ENCODE data around the gene LDB3. TPM values are rescaled to one million over a fixed set of nuclear protein-coding genes. Genes with fewer than 3 reads are reported as not detected.

LDB3 gene
- total RNA-seq, 1 donor from 2014 or later, result 0.22 TPM

DNA sequence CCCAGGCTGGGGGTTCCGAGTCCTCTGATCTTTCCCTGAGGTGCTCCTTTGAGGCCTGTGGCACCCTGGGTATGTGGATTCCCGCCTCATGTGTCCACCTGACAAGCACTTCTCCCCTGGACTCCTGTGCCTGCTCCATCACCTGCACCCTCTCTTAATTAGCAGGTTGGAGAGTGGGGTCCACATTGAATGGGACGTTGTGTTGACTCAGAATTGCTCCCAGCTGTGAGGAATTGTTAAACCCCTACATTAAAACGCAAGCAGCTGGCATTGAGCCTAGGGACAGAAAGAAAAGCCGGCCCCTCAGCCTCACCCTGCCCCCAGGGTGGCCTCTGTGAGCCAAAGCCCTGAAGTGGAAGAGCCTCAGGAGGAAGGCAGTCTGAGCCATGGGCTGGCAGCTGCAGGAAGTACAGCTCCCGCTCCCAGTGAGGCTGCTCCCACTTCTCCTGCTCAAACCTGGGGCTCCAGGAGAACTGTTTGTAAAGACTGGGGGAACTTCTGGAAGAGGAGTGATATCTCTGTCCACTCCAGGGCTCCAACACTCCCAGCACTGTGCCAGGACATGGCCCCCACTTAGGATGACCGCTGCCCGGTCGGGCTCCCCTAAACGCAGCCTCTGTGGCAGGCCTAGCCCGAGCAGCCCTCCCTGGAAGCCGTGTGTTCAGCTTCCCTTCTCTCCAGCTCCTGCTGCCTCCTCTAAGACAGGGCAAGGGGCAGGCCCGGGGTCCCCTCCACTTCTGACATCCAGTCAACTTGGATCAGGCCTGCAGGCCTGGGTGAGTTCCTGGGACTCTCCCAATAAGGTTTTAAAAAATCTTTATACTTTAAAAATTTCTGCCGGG is 15.7 kb upstream of the LDB3 start:
- H3K4me3 Mint-ChIP-seq, result no peak overlapping the region
- no peak for DNase-seq (ENCODE audit: low spot score in 2 of 2, unreplicated experiment in 2 of 2)
- H3K4me1 Mint-ChIP-seq, result peaks cover 23% of the 10 kb centered on the region
- no peak overlapping the region for H3K27ac Mint-ChIP-seq
- peaks cover 52% of the 10 kb centered on the region for H3K27me3 Mint-ChIP-seq (ENCODE audit: low read depth)
- H3K9me3 Mint-ChIP-seq, result no peaks in the 10 kb centered on the region
- H3K36me3 Mint-ChIP-seq, result no peaks in the 10 kb centered on the region
- TF ChIP-seq, protein P1, sequence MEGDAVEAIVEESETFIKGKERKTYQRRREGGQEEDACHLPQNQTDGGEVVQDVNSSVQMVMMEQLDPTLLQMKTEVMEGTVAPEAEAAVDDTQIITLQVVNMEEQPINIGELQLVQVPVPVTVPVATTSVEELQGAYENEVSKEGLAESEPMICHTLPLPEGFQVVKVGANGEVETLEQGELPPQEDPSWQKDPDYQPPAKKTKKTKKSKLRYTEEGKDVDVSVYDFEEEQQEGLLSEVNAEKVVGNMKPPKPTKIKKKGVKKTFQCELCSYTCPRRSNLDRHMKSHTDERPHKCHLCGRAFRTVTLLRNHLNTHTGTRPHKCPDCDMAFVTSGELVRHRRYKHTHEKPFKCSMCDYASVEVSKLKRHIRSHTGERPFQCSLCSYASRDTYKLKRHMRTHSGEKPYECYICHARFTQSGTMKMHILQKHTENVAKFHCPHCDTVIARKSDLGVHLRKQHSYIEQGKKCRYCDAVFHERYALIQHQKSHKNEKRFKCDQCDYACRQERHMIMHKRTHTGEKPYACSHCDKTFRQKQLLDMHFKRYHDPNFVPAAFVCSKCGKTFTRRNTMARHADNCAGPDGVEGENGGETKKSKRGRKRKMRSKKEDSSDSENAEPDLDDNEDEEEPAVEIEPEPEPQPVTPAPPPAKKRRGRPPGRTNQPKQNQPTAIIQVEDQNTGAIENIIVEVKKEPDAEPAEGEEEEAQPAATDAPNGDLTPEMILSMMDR (IDR thresholded peaks at IDR 0.05; ENCODE audit: unreplicated experiment), result no peak

DNA sequence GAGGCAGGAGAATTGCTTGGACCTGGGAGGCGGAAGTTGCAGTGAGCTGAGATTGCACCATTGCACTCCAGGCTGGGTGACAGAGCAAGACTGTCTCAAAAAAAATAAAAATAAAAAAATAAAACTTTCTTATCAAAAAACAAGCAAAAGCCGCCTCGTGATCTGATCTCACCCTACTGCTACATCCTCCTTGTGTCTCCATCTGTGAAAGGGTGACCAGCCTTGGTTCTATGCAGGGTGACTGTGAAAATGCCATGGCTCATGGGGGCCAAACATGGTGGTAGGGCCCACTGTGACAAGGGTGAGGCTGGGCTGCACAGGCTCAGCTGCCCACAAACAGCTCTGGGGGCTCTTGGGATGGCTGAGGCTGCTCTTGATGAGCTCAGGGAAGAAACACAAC is 14.9 kb upstream of the LDB3 start:
- H3K36me3 Mint-ChIP-seq, result no peaks in the 10 kb centered on the region
- no peak overlapping the region for H3K27ac Mint-ChIP-seq
- H3K27me3 Mint-ChIP-seq (ENCODE audit: low read depth), result peaks cover 46% of the 10 kb centered on the region
- H3K4me1 Mint-ChIP-seq, result peaks cover 15% of the 10 kb centered on the region
- DNase-seq (ENCODE audit: low spot score in 2 of 2, unreplicated experiment in 2 of 2), result no peak
- H3K4me3 Mint-ChIP-seq, result no peak overlapping the region
- TF ChIP-seq, protein P1 (IDR thresholded peaks at IDR 0.05; ENCODE audit: unreplicated experiment), result no peak
- H3K9me3 Mint-ChIP-seq, result no peaks in the 10 kb centered on the region

DNA sequence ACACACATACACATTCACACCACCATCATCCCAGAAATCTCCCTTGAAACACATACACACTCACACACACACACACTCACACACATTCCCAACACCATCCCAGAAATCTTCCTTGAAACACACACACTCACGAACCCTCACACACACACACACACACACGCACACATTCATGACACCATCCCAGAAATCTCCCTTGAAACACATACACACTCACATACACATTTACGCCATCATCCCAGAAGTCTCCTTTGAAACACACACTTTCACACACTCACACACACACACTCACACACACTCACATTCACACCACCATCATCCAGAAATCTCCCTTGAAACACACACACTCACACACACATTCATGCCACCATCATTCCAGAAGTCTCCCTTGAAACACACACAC is 14.3 kb upstream of the LDB3 start:
- H3K27me3 Mint-ChIP-seq (ENCODE audit: low read depth), result peaks cover 48% of the 10 kb centered on the region
- H3K4me1 Mint-ChIP-seq, result peaks cover 10% of the 10 kb centered on the region
- TF ChIP-seq, protein P1 (IDR thresholded peaks at IDR 0.05; ENCODE audit: unreplicated experiment), result no peak
- no peak overlapping the region for H3K4me3 Mint-ChIP-seq
- H3K9me3 Mint-ChIP-seq, result no peaks in the 10 kb centered on the region
- DNase-seq (ENCODE audit: low spot score in 2 of 2, unreplicated experiment in 2 of 2), result no peak
- no peaks in the 10 kb centered on the region for H3K36me3 Mint-ChIP-seq
- no peak overlapping the region for H3K27ac Mint-ChIP-seq

GRCh38 chr10:86654411-86655172 is 13.7 kb upstream of the LDB3 start, which contains the start of gene OPN4:
TSS of gene OPN4 (plus strand) at chr10:86654547. CDS start at chr10:86654784, 237 bp downstream.
- no peaks in the 10 kb centered on the region for H3K9me3 Mint-ChIP-seq
- DNase-seq (ENCODE audit: low spot score in 2 of 2, unreplicated experiment in 2 of 2), result no peak
- no peak within 1 kb of the TSS for H3K27ac Mint-ChIP-seq
- H3K4me3 Mint-ChIP-seq, result no peak within 1 kb of the TSS
- TF ChIP-seq, protein P1 (IDR thresholded peaks at IDR 0.05; ENCODE audit: unreplicated experiment), result no peak
- peaks cover 49% of the 10 kb centered on the region for H3K27me3 Mint-ChIP-seq (ENCODE audit: low read depth)
- H3K4me1 Mint-ChIP-seq, result peaks cover 7% of the 10 kb centered on the region
- H3K36me3 Mint-ChIP-seq, result no peaks in the 10 kb centered on the region

DNA sequence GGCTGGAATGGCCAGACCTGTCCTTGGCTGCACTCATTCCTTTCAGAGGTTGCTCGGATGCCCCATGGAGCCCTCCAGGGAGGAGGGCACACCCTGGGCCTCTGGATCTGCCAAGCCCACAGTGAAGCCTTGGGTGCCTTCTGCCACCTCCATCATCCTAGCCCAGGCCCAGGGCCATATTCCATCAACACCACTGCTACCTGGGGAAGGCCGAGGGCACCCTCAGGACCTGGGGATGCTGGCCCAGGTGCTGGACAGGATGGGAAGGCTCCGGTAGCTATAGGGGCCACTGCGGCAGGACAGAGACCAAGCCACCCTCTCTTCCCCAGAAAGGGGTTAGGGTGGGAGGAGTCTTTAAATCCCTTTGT is 13.2 kb upstream of the LDB3 start:
- no peak overlapping the region for H3K27ac Mint-ChIP-seq
- peaks cover 49% of the 10 kb centered on the region for H3K27me3 Mint-ChIP-seq (ENCODE audit: low read depth)
- H3K4me1 Mint-ChIP-seq, result peaks cover 7% of the 10 kb centered on the region
- TF ChIP-seq, protein P1 (IDR thresholded peaks at IDR 0.05; ENCODE audit: unreplicated experiment), result no peak
- no peak for DNase-seq (ENCODE audit: low spot score in 2 of 2, unreplicated experiment in 2 of 2)
- no peaks in the 10 kb centered on the region for H3K9me3 Mint-ChIP-seq
- no peak overlapping the region for H3K4me3 Mint-ChIP-seq
- H3K36me3 Mint-ChIP-seq, result no peaks in the 10 kb centered on the region

Measured in mesothelial cell of epicardium (in vitro differentiated cells).